CD4-positive, CD25-positive, alpha-beta regulatory T cell (primary cell): ENCODE data around the gene PHACTR2. TPM values are rescaled to one million over a fixed set of nuclear protein-coding genes. Genes with fewer than 3 reads are reported as not detected.
"Not testable (repeated sequence)": the region's sequence is repeated elsewhere in the genome, so short reads cannot be mapped to it uniquely, and the experiment has no call there.

Experiments
- ATAC-seq, 2 donors: fragments of 150-1000 bp; cut with Tn5 transposase; one replicate each; pipeline ENCODE4 v1.10.0; 2021; ENCODE audit warnings: low read depth in 2 of 2, moderate number of reproducible peaks in 2 of 2, moderate library complexity in 1 of 2
- DNase-seq, 3 donors: peaks; one replicate each; pipeline versions ENCODE4 v3.0.0 to v3.0.0-alpha.2; 2012 to 2022; ENCODE audit warnings: mixed read lengths in 1 of 3
- H3K27ac ChIP-seq: one replicate; pipeline ENCODE4 v1.7.0; 2013; ENCODE audit warnings: mild to moderate bottlenecking, low read length; ENCODE audit not compliant: insufficient read depth, poor library complexity, severe bottlenecking
- H3K27me3 ChIP-seq: one replicate; pipeline ENCODE4 v1.7.0; 2013; ENCODE audit warnings: low read length; ENCODE audit not compliant: control insufficient read depth, insufficient read depth
- H3K36me3 ChIP-seq: one replicate; pipeline ENCODE4 v1.7.0; 2013; ENCODE audit warnings: mild to moderate bottlenecking, low read length, moderate library complexity; ENCODE audit not compliant: control insufficient read depth, insufficient read depth
- H3K4me1 ChIP-seq: 2 replicates; pipeline ENCODE4 v1.7.0; 2013; ENCODE audit warnings: mild to moderate bottlenecking, low read length; ENCODE audit not compliant: insufficient read depth, control insufficient read depth, poor library complexity, severe bottlenecking
- H3K4me3 ChIP-seq: one replicate; pipeline ENCODE4 v1.7.0; 2013; ENCODE audit warnings: low read depth, mild to moderate bottlenecking, low read length, moderate library complexity
- H3K9me3 ChIP-seq, 2 experiments: 1 replicate in 1 of 2; 2 replicates in 1 of 2; pipeline ENCODE4 v1.7.0; 2013; ENCODE audit warnings: low read length in 2 of 2, mild to moderate bottlenecking in 1 of 2, moderate library complexity in 1 of 2; ENCODE audit not compliant: control insufficient read depth in 2 of 2
- H3K27ac Mint-ChIP-seq, 3 donors: one replicate each; pipeline ENCODE4 v1.8.0; 2020 to 2022; ENCODE audit warnings: mild to moderate bottlenecking in 3 of 3, mixed read lengths in 3 of 3, moderate library complexity in 2 of 3
- H3K27me3 Mint-ChIP-seq: one replicate; pipeline ENCODE4 v1.8.0; 2022; ENCODE audit warnings: mild to moderate bottlenecking, mixed read lengths
- H3K36me3 Mint-ChIP-seq: one replicate; pipeline ENCODE4 v1.8.0; 2020; ENCODE audit warnings: mixed read lengths
- H3K4me1 Mint-ChIP-seq, 4 donors: one replicate each; pipeline ENCODE4 v1.8.0; 2020 to 2022; ENCODE audit warnings: mixed read lengths in 4 of 4, mild to moderate bottlenecking in 1 of 4
- H3K4me3 Mint-ChIP-seq, 4 donors: one replicate each; pipeline ENCODE4 v1.8.0; 2020 to 2022; ENCODE audit warnings: mild to moderate bottlenecking in 4 of 4, mixed read lengths in 4 of 4, moderate library complexity in 3 of 4
- H3K9me3 Mint-ChIP-seq, 7 donors: one replicate each; pipeline ENCODE4 v1.8.0; 2020 to 2022; ENCODE audit warnings: mixed read lengths in 7 of 7, mild to moderate bottlenecking in 3 of 7, moderate library complexity in 2 of 7
- polyA plus RNA-seq, 4 donors: library from polyadenylated mRNA; unstranded; fragments of 300-500 nt; fragmentation: Illumina TruSeq; gene quantifications; one replicate each; pipeline ENCODE4 v1.2.3, GENCODE V29; 2021
- total RNA-seq: library from RNA; stranded (reverse); gene quantifications from one replicate; pipeline ENCODE4 v1.2.3, GENCODE V29; 2022

Gene PHACTR2
- total and polyA plus RNA-seq, 5 donors from 2014 or later, result 16.1 to 70.2 (median 29.8) TPM

DNA sequence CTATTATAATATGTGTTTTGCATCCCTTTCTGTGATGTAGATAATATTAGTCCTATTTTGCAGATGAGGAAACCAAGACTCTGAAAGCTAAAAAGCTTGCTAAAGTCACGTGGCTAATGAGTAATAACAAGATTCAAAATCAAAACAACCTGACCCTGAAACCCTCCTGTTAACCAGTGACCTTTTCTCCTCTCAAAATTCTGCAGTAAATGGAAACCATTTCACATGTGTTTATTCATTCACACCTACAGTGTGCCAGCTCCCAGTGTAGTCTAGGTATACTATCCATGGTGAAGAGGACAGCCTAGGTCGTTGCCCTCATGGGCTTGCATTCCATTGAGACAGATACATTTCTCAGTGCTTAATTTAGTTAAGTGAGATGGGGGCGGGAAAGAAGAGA is 30.6 kb upstream of the PHACTR2 start:
- peak in 1 of 2 donors; percentile 37 for ATAC-seq
- peaks cover 0 to 10% (median 3%) of the 10 kb centered on the region in 7 donors for H3K9me3 Mint-ChIP-seq

DNA sequence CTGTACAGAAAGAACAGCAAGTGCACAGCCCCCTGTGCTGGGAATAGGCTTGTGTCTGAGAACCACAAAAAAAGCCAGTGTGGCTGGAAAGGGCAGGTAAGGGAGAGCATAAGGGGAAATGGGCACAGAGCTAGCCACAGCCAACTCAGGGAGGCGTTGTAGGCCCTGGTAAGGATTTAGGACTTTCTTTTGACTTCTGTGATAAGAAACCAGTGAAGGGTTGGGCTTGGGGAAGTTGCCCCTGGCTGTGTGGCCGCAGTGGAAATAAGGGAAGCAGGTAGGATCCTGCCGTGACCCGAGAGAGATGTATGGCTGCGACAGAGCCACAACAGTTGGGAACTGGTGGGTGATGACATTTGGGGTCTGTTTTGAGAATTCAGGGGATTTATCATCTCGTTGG is 30.0 kb upstream of the PHACTR2 start:
- no peaks in the 10 kb centered on the region for H3K27me3 Mint-ChIP-seq
- DNase-seq, result no peak
- Histone ChIP-seq H3K9me3 (no peaks in the 10 kb centered on the region), H3K27ac (no peak overlapping the region), H3K4me3 (no peak overlapping the region), H3K36me3 (peaks cover 2% of the 10 kb centered on the region), H3K4me1 (peaks cover 13% of the 10 kb centered on the region), H3K27me3 (no peaks in the 10 kb centered on the region)
- H3K36me3 Mint-ChIP-seq, result peaks cover 15% of the 10 kb centered on the region
- H3K4me1 Mint-ChIP-seq, result peaks cover 19 to 41% (median 30%) of the 10 kb centered on the region in 4 donors
- H3K4me3 Mint-ChIP-seq, result no peak overlapping the region
- peaks cover 0 to 10% (median 3%) of the 10 kb centered on the region in 7 donors for H3K9me3 Mint-ChIP-seq
- peak overlapping the region in 1 of 3 donors; percentile 32 for H3K27ac Mint-ChIP-seq
- no peak for ATAC-seq

More for the DNA sequence above, 30.6 kb upstream of the PHACTR2 start:
- Mint-ChIP-seq H3K36me3 (peaks cover 13% of the 10 kb centered on the region), H3K27ac (peak overlapping the region in 2 of 3 donors; percentile 32 to 82), H3K27me3 (no peaks in the 10 kb centered on the region), H3K4me3 (no peak overlapping the region), H3K4me1 (peaks cover 19 to 43% (median 30%) of the 10 kb centered on the region in 4 donors)
- peak in 2 of 3 donors; percentile 5 to 49 for DNase-seq
- no peaks in the 10 kb centered on the region for H3K9me3 ChIP-seq
- peak overlapping the region; percentile 11 for H3K4me3 ChIP-seq
- H3K27me3 ChIP-seq, result no peaks in the 10 kb centered on the region
- no peak overlapping the region for H3K27ac ChIP-seq
- H3K36me3 ChIP-seq, result peaks cover 2% of the 10 kb centered on the region
- H3K4me1 ChIP-seq, result peaks cover 13% of the 10 kb centered on the region

DNA sequence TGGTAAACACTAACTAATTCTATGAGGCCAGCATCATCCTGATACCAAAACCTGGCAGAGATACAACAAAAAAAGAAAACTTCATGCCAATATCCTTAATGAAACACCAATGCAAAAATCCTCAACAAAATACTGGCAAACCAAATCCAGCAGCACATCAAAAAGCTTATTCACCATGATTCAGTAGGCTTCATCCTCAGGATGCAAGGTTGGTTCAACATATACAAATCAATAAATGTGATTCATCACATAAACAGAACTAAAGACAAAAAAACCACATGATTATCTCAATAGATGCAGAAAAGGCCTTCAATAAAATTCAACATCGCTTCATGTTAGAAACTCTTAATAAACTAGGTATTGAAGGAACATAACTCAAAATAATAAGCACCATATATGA is 28.4 kb upstream of the PHACTR2 start:
- not testable (repeated sequence) for H3K27me3 Mint-ChIP-seq, DNase-seq, H3K36me3 ChIP-seq, H3K27ac ChIP-seq, H3K27me3 ChIP-seq, H3K27ac Mint-ChIP-seq, H3K9me3 ChIP-seq, H3K4me3 Mint-ChIP-seq, ATAC-seq, H3K4me3 ChIP-seq
- H3K4me1 ChIP-seq, result peaks cover 13% of the 10 kb centered on the region
- peaks cover 19 to 41% (median 33%) of the 10 kb centered on the region in 4 donors for H3K4me1 Mint-ChIP-seq
- H3K36me3 Mint-ChIP-seq, result peaks cover 19% of the 10 kb centered on the region
- H3K9me3 Mint-ChIP-seq, result peaks cover 0 to 10% (median 3%) of the 10 kb centered on the region in 7 donors

DNA sequence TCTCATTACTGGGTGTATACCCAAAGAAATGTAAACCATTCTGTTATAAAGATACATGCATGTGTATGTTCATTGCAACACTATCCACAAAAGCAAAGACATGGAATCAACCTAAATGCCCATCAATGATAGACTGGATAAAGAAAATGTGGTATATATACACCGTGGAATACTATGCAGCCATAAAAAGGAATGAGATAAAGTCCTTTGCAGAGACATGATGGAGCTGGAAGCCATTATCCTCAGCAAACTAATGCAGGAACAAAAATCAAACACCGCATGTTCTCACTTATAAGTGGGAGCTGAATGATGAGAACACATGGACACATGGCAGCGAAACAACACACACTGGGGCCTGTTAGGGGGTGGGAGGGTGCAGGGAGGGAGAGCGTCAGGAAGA is 26.4 kb upstream of the PHACTR2 start:
- Mint-ChIP-seq H3K9me3 (peaks cover 0 to 10% (median 5%) of the 10 kb centered on the region in 7 donors), H3K4me1 (peaks cover 19 to 35% (median 26%) of the 10 kb centered on the region in 4 donors), H3K36me3 (peaks cover 25% of the 10 kb centered on the region)
- not testable (repeated sequence) for H3K4me3 ChIP-seq, H3K27me3 Mint-ChIP-seq, H3K27me3 ChIP-seq, H3K9me3 ChIP-seq, H3K36me3 ChIP-seq, ATAC-seq, H3K4me3 Mint-ChIP-seq, DNase-seq, H3K27ac ChIP-seq, H3K27ac Mint-ChIP-seq
- H3K4me1 ChIP-seq, result peaks cover 13% of the 10 kb centered on the region

DNA sequence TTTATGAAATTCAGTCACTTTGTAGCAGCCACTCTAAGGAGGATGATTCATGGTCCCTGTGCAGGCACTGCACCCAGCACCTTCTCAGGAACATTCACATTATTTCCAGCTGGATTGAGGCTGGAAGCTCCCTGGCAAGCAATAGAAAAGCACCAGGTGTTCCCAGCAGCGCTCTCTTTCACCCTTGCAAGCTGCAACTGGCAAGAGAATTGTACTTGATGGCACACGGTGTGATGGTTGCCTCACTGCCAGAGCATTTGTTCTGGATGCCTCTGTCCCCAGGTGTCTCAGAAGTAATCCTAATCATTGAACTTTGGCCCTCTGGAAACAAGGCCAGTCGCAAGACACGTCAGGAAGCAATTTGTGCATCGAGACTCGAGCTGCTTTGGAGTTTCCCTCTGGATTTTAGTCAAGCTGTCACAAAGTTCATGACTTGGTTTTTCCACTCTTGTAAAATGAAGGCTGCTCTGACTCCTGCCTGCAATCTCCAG is 24.9 kb upstream of the PHACTR2 start:
- H3K27ac Mint-ChIP-seq, result no peak overlapping the region
- peaks cover 34% of the 10 kb centered on the region for H3K36me3 Mint-ChIP-seq
- ATAC-seq (no peak), DNase-seq (no peak)
- no peaks in the 10 kb centered on the region for H3K27me3 ChIP-seq
- H3K36me3 ChIP-seq, result peaks cover 2% of the 10 kb centered on the region
- peaks cover 13 to 20% (median 16%) of the 10 kb centered on the region in 4 donors for H3K4me1 Mint-ChIP-seq
- H3K4me3 ChIP-seq, result no peak overlapping the region
- H3K9me3 ChIP-seq, result peaks cover 0 to 7% of the 10 kb centered on the region in 2 experiments
- H3K4me3 Mint-ChIP-seq, result no peak overlapping the region
- H3K4me1 ChIP-seq, result no peaks in the 10 kb centered on the region
- H3K27ac ChIP-seq, result no peak overlapping the region
- H3K9me3 Mint-ChIP-seq, result peaks cover 0 to 16% (median 5%) of the 10 kb centered on the region in 7 donors
- no peaks in the 10 kb centered on the region for H3K27me3 Mint-ChIP-seq

DNA sequence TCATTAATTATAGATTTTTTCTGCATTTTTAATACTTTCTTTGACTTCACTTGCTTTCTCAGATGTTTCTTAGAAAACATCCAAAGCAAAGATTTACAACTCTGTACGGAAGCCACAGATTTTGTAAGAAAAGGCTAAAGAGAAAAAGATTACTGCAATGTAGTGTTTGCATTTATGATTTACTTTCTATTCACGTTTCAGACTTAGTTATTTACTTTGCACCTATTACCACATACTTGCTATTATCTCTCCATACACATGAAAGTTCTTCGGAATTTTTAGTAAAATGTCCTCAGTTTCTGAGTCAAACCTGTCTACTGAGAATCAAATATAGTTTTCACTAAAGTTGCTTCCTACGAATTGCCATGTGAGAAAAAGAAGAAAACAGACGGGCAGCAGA is 22.2 kb upstream of the PHACTR2 start:
- Histone ChIP-seq H3K4me3 (no peak overlapping the region), H3K27me3 (no peaks in the 10 kb centered on the region), H3K9me3 (peaks cover 0 to 13% of the 10 kb centered on the region in 2 experiments), H3K4me1 (no peaks in the 10 kb centered on the region), H3K36me3 (peaks cover 7% of the 10 kb centered on the region), H3K27ac (no peak overlapping the region)
- H3K27me3 Mint-ChIP-seq, result no peaks in the 10 kb centered on the region
- H3K4me3 Mint-ChIP-seq, result no peak overlapping the region
- peaks cover 0 to 16% (median 10%) of the 10 kb centered on the region in 4 donors for H3K4me1 Mint-ChIP-seq
- H3K27ac Mint-ChIP-seq, result peak overlapping the region in 1 of 3 donors; percentile 76
- ATAC-seq (no peak), DNase-seq (no peak)
- peaks cover 31% of the 10 kb centered on the region for H3K36me3 Mint-ChIP-seq
- H3K9me3 Mint-ChIP-seq, result peaks cover 0 to 20% (median 10%) of the 10 kb centered on the region in 7 donors

DNA sequence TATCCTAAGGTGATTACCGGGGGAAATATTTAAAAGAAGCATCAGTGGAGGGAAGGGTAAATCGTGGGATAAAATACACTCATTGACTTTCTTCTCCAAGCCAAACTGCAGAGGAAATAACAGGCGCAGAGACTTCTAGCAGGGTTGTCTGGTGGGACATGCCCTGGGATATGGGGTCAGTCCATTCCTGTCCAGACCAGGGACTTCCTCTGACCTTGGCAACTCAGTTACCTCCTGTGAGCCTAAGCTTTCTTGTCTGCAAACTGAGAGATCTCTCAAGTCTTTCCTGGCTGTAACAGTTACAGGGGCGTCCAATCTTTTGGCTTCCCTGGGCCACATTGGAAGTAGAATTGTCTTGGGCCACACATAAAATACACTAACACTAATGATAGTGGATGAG is 21.7 kb upstream of the PHACTR2 start:
- peaks cover 32% of the 10 kb centered on the region for H3K36me3 Mint-ChIP-seq
- no peak overlapping the region for H3K4me3 ChIP-seq
- H3K4me3 Mint-ChIP-seq, result no peak overlapping the region
- H3K9me3 Mint-ChIP-seq, result peaks cover 0 to 20% (median 12%) of the 10 kb centered on the region in 7 donors
- DNase-seq (no peak), ATAC-seq (no peak)
- peaks cover 0 to 13% of the 10 kb centered on the region in 2 experiments for H3K9me3 ChIP-seq
- H3K27me3 Mint-ChIP-seq, result no peaks in the 10 kb centered on the region
- H3K27ac Mint-ChIP-seq, result no peak overlapping the region
- peaks cover 5% of the 10 kb centered on the region for H3K36me3 ChIP-seq
- no peaks in the 10 kb centered on the region for H3K4me1 ChIP-seq
- H3K27ac ChIP-seq, result no peak overlapping the region
- H3K27me3 ChIP-seq, result no peaks in the 10 kb centered on the region
- H3K4me1 Mint-ChIP-seq, result peaks cover 0 to 20% (median 10%) of the 10 kb centered on the region in 4 donors

DNA sequence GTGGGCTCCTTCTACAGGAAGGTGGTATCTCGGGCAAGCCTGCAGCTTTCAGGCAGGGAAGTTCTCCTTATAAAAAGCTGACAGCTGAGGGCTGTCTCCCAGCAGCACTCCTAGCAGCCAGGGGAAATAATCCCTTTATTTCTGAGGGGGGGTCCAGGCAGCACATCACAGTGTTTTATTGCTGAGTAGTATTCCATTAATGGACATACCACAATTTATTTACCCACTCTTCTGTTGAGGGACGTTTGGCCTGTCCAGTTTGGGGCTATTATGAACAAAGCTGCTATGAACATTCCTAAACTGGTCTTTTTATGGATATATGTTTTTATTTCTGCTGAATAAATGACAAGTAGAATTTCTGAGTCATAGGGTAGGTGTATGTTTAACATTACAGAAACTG is 20.0 kb upstream of the PHACTR2 start:
- Mint-ChIP-seq H3K4me3 (peak overlapping the region in 1 of 4 donors; percentile 38), H3K27ac (no peak overlapping the region), H3K36me3 (peaks cover 28% of the 10 kb centered on the region), H3K9me3 (peaks cover 0 to 26% (median 12%) of the 10 kb centered on the region in 7 donors), H3K27me3 (no peaks in the 10 kb centered on the region), H3K4me1 (peaks cover 0 to 25% (median 10%) of the 10 kb centered on the region in 4 donors)
- Histone ChIP-seq H3K4me3 (no peak overlapping the region), H3K36me3 (peaks cover 5% of the 10 kb centered on the region), H3K9me3 (peaks cover 0 to 13% of the 10 kb centered on the region in 2 experiments), H3K27ac (no peak overlapping the region), H3K4me1 (no peaks in the 10 kb centered on the region), H3K27me3 (no peaks in the 10 kb centered on the region)
- ATAC-seq, result no peak
- DNase-seq, result no peak
